Measurements from ENCODE around the gene DUSP6.

DNA sequence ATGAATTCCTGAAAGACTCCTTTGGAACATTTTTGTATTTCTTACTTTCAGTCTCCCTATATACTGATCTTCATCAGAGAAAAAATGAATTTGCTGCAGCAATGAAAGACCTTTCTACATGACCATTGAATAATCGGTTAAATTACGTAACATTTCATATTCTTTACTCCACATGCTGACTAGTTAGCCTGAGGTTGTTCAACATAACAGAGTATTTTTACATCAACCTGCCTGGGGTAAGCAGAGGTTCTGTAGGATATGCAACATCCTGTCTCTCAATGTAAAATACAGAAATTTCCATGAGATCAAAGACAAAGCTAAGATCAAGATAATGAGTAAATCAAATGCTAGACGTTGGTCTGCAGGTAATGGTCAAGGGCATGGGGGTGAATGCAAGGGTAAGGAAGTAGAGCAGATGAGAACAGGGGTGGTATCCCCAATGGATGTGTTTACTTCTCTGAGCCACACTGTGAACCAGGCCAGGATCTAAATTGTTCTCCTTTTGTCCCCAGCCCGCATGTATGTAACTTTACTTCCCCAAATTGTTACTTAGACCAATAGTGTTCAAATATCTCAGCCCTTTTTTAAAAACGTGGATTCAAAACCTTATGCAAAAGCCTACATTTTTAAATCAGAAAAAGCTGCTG is 45.4 kb downstream of the DUSP6 start:
- TF ChIP-seq, protein P1, sequence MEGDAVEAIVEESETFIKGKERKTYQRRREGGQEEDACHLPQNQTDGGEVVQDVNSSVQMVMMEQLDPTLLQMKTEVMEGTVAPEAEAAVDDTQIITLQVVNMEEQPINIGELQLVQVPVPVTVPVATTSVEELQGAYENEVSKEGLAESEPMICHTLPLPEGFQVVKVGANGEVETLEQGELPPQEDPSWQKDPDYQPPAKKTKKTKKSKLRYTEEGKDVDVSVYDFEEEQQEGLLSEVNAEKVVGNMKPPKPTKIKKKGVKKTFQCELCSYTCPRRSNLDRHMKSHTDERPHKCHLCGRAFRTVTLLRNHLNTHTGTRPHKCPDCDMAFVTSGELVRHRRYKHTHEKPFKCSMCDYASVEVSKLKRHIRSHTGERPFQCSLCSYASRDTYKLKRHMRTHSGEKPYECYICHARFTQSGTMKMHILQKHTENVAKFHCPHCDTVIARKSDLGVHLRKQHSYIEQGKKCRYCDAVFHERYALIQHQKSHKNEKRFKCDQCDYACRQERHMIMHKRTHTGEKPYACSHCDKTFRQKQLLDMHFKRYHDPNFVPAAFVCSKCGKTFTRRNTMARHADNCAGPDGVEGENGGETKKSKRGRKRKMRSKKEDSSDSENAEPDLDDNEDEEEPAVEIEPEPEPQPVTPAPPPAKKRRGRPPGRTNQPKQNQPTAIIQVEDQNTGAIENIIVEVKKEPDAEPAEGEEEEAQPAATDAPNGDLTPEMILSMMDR (IDR thresholded peaks at IDR 0.05 in 2 of 3, conservative IDR thresholded peaks at IDR 0.05 in 1 of 3; ENCODE audit: insufficient read depth in 2 of 3, low read depth in 1 of 3, low read length in 3 of 3) = no peak
- TF ChIP-seq ZKSCAN8 (CRISPR knock-in tag; IDR thresholded peaks at IDR 0.05) = no peak
- TF ChIP-seq, protein P2, sequence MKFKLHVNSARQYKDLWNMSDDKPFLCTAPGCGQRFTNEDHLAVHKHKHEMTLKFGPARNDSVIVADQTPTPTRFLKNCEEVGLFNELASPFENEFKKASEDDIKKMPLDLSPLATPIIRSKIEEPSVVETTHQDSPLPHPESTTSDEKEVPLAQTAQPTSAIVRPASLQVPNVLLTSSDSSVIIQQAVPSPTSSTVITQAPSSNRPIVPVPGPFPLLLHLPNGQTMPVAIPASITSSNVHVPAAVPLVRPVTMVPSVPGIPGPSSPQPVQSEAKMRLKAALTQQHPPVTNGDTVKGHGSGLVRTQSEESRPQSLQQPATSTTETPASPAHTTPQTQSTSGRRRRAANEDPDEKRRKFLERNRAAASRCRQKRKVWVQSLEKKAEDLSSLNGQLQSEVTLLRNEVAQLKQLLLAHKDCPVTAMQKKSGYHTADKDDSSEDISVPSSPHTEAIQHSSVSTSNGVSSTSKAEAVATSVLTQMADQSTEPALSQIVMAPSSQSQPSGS (CRISPR knock-in tag; IDR thresholded peaks at IDR 0.05) = no peak
- TF ChIP-seq YY1 (IDR thresholded peaks at IDR 0.05; ENCODE audit: borderline replicate concordance in 1 of 3, control insufficient read depth in 1 of 3, extremely low read depth in 1 of 3, insufficient read depth in 3 of 3, insufficient read length in 1 of 3, insufficient replicate concordance in 2 of 3, low read depth in 1 of 3, low read length in 2 of 3) = no peak
- TF ChIP-seq, protein P3, sequence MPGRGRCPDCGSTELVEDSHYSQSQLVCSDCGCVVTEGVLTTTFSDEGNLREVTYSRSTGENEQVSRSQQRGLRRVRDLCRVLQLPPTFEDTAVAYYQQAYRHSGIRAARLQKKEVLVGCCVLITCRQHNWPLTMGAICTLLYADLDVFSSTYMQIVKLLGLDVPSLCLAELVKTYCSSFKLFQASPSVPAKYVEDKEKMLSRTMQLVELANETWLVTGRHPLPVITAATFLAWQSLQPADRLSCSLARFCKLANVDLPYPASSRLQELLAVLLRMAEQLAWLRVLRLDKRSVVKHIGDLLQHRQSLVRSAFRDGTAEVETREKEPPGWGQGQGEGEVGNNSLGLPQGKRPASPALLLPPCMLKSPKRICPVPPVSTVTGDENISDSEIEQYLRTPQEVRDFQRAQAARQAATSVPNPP (IDR thresholded peaks at IDR 0.05; ENCODE audit: borderline replicate concordance, insufficient read depth, insufficient read length) = no peak
- TF ChIP-seq, protein P4, sequence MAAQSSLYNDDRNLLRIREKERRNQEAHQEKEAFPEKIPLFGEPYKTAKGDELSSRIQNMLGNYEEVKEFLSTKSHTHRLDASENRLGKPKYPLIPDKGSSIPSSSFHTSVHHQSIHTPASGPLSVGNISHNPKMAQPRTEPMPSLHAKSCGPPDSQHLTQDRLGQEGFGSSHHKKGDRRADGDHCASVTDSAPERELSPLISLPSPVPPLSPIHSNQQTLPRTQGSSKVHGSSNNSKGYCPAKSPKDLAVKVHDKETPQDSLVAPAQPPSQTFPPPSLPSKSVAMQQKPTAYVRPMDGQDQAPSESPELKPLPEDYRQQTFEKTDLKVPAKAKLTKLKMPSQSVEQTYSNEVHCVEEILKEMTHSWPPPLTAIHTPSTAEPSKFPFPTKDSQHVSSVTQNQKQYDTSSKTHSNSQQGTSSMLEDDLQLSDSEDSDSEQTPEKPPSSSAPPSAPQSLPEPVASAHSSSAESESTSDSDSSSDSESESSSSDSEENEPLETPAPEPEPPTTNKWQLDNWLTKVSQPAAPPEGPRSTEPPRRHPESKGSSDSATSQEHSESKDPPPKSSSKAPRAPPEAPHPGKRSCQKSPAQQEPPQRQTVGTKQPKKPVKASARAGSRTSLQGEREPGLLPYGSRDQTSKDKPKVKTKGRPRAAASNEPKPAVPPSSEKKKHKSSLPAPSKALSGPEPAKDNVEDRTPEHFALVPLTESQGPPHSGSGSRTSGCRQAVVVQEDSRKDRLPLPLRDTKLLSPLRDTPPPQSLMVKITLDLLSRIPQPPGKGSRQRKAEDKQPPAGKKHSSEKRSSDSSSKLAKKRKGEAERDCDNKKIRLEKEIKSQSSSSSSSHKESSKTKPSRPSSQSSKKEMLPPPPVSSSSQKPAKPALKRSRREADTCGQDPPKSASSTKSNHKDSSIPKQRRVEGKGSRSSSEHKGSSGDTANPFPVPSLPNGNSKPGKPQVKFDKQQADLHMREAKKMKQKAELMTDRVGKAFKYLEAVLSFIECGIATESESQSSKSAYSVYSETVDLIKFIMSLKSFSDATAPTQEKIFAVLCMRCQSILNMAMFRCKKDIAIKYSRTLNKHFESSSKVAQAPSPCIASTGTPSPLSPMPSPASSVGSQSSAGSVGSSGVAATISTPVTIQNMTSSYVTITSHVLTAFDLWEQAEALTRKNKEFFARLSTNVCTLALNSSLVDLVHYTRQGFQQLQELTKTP (IDR thresholded peaks at IDR 0.05; ENCODE audit: low read depth in 1 of 2, partially characterized antibody in 2 of 2) = no peak
- no peak for TF ChIP-seq ZNF324 (CRISPR knock-in tag; IDR thresholded peaks at IDR 0.05)
- no peak for TF ChIP-seq PHF8 (IDR thresholded peaks at IDR 0.05; ENCODE audit: borderline replicate concordance, low read length)

All from K562 (cell line).